ENCODE results near the gene SIRT7.
A peak's percentile ranks its signal among the peaks of the same experiment; 100 is the strongest.

SIRT7 gene

DNA sequence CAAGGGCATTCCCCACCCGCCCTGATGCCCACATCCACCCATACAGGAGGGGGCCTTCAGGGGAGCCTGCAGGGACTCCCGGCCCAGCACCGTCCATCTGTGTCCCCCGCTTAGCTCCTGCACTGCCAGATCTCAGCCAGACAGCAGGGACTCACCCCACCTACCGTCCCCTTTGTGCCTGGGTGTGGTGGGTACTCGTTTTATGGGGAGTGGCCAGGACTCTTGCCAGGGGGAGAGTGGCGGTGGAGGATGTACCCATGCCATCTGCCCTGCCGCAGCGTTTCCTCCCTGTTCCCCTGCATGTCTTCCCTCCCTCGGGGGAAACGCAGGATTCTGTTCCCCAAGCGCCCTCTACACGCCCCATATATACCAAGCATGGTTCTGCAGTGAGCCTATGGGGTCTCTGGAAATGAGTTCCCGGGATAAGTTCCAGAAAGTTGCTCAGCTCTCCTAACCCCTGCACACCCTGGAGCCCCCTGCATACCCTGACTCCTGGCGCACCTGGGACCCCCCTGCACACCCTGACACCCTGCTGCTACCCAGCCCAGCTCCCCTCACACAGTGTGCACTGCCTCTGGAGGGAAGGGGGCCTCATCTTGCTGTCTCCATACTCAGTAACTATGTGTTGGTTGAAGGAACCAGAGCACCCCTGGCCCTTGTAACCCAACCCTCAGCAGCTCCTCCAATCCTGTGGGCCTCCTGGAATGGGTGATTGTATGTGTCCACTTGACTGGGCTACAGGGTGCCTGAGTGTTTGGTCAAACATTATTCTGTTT lies 13.8 kb upstream of the SIRT7 start:
- no peak for DNase-seq

DNA sequence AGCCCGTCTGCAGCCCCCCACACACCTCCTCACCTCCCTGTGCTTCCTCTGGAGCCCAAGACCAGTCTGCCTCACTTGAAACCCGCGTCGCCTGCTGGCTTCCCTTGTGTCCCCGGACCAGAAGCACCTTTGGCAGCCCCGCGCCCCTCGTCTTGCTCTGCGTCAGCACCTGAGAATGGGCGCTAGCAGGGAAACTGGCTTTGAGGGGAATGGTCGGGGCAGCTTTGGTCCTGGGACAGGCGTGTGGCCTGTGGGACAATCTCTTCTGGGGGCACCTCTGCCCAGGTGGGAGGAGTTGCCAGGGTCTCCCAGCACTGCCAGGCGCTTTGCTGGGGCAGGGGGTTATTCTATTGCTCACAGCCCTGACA lies 13.2 kb upstream of the SIRT7 start:
- DNase-seq = no peak

DNA sequence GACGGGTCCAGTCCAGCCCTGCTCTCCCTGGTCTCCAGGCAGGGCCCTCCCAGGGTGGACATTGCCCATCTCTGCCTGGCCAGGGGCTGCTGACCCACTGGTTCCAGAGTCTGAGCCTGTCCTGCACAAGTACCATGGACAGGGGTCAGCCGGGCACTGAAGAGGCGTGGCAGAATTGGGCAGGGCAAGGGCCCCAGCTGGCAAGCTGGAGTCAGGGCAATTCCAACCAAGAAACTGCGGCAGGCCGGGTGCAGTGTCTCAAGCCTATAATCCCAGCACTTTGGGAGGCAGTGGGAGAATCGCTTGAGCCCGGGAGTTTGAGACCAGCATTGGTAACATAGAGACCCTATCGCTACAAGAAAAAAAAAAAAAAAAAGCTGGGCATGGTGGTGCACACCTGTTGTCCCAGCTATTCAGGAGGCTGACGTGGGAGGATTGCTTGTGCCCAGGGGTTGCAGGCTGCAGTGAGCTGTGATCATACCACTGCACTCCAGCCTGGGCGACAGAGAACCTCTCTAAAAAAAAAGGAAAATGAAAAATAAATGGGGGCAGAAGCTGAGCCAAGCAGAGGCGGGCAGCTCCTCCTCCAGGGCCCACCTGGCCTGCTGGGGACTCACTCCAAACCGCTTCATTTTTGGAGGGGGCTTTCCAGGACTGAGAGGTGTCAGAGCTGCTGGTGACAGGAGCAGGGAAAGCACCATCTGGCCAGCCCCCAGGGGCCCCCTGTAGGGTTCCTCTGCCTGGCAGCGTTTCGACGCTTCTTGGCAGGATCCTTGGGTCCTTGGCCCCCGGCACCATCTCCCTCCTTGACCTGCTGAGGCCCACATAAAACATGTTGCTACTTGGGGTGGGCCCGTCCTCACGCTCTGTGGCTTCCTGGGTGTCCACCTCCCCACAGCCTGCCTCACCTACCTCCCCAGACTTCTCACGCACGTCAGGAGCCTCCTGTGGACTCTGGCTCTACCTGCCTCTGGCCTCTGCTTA lies 12.5 kb upstream of the SIRT7 start:
- DNase-seq = no peak

DNA sequence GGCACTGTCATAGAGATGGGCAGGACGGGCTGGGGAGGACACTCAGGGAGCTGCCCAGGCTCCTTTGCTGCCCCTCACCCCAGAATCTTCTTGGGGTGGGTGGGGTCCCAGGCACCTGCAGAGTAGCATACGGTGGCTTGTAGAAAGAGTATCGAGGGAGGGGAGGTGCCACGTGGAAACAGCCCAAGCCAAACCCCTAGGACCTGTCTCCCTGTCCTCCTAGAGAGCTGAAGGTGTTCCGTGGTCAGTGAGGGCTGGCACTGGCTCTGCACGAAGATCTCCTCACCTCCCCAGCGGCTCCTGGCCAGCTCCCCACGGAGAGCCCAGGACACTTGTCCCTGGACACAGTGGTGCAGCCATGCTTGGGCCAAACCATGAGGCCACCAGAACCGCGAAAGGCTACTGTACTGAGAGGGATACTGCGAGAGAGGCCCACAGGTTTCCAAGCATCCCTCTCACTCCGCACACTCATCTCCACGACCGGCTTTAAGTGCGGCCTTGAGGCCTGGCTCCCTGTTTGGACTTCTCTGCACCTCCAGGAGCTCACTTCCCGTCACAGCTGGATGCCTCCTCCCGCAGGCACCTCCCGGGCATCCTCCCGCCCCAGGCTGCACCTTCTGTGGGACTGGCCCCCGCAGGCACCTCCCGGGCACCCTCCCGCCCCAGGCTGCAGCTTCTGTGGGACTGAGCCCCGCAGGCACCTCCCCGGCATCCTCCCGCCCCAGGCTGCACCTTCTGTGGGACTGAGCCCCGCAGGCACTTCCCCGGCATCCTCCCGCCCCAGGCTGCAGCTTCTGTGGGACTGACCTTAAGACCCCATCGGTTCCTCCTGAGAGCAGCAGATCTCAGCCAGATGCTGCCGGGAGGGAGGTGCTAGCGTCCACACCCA lies 11.5 kb upstream of the SIRT7 start:
- DNase-seq = no peak

DNA sequence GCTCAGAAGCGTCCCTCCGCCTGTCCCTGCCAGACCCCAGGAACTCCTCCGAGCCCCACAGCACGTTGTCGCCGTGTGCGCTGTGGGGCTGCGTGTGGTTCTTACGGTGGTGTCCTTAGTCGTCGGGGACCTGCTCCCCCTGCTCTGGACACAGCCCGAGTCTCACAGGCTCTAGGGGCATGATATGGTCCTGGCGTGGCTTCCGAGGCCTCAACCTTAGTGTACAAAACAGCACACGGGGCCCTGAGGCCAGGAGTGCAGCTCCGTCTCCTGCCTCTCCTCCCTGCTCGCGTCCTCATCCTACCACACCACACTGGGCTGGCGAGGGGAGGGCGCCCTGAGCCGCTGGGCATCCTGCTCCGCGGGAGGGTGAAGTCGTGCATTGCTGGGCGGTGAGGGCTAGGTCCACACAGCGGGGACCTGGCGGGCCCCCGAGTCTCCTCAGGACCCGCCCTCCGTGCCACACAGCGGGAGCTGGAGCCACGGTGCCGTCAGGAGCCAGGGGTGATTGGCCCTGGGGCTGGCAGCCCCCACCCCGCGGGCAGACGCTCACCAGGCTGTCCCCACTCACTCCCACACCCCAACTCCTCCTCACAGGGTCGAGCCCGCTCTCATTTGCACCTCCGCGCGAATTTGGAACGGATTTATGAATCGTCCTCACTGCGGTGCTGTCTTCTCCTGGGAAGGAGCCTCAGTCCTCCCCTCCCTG lies 10.7 kb upstream of the SIRT7 start:
- DNase-seq = no peak

DNA sequence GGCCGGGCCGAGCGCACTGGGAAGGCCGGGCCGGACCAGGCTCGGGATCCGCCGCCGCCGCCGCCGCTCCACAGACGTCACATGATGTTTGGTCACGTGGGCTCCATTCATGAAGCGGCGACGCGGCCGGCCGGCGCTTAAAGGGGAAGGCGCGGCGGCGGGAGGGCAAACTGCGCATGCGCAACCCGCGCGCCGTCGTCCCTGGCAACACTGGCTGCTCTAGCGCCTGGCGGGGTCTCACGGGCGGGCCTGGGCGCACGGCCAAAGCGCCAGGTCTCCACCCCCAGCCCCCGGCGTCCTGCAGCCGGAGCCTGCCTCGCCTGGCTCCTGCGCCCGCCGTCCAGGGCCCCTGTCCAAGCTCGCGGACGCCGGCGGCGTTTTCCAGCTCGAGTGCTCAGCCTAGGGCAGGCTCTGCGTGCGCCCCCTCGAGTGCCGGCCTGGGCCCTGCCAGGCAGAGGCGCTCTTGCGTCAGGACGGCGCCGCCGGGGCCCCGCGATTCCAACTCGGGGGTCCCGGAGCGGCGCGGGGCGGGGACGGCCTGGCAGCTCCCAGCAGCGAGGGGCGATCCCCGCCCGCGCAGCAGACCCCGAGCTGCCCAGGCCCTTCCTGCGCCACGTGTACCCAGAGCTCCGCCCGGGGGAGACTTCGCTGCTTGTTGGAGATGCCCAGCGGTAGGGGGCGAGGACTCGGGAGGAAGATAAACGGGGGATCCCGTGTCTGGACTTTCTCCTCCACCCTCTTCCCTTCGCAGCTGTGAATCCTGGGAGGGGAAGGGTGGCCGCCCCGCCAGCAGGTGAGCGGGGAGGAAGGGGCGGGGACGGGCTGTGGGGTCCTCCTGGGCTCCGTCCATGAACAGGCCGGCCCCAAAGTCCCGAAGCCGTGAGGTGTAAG lies 9.9 kb upstream of the SIRT7 start, which contains the start of gene MAFG:
Gene MAFG (minus strand): TSS at position 83 of the 891 bp plus-strand sequence. CDS start 4,550 bp downstream, outside the sequence.
- DNase-seq = peak; percentile 77 to 83

DNA sequence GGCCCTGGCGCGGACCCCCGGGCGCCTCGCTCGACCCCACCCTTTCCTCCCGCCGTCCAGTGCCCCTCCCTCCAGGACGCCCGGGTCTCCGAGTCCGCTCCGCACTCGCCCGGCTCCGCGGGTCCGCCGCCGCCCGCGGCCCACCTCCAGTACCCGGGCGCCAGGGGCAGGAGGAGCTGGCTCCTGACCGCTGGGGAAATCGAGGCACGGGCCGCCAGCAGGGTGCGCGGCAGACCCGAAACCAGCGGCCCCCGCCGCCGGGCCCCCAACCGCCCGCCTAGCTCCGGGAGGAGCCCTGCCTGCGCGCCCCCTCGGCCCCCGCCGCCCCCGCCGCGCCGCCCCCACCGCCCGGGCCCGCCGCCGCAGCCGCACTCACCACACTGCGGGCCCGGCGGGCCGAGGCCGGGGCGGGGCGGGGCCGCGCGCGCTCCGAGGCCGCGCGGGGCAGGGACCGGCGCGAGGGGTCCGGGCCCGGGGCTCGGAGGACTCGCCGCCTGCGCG lies 9.2 kb upstream of the SIRT7 start:
- DNase-seq = peak in 1 of 2 experiments; percentile 31

DNA sequence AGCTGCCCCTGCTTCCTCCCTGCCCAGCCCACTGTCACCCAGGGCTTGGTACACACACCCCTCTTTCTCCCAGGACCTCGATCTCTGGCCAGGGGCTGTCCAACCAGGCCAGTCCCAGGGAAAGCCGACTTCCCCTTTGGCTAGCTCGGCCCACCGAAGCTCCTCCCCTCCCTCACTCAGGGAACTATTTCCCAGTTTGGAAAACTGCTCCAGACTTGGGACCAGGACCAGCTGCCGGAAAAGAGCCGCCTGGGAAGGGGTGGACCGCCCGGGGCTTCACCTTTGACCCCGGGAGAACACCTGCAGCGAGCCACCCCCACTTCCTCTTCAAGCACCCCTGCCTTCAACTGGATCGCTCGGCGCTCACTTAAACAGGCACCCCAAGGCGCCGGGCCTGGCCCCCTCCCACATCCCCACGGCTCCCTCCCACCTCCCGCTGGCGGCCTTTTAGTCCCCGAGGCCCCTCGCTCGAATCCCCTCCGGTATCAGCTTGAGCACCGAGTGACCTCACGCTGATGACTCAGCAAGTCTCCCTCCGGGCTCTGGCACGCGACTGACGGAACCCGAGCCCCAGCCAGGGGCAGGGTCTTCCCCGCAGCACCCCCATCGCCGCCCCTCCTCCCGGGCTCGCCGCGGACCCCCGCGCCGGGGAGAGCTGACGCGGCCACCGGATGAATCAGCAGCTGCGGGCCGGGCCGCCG lies 8.6 kb upstream of the SIRT7 start:
- DNase-seq = peak; percentile 50 to 60

DNA sequence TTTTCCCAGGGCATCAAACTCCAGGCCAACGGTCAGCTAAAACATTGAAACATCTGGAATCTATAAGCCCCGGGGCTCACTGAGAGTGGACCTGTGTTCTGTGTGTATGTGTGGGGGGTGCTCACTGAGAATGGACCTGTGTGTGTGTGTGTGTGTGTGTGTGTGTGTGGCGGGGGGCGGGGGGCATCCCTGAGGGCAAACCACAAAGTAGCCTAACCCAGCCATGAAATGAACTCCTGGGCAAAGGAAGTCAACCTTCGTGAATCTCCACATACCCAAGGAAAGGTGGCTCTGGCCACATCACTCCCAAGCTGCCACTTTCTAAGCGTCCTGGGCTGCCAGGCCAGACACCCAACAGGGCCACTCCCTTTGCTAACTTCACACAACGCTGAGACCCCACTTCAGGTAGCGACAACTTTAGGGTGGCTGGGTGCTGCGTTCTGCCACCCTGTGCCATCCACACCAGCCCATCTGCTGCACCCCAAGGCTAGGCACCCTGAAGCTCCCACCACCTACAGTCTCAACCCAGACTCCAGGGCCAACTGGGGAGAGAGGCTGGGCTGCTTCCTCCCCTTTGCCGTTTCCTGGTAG lies 8.0 kb upstream of the SIRT7 start:
- DNase-seq = no peak

DNA sequence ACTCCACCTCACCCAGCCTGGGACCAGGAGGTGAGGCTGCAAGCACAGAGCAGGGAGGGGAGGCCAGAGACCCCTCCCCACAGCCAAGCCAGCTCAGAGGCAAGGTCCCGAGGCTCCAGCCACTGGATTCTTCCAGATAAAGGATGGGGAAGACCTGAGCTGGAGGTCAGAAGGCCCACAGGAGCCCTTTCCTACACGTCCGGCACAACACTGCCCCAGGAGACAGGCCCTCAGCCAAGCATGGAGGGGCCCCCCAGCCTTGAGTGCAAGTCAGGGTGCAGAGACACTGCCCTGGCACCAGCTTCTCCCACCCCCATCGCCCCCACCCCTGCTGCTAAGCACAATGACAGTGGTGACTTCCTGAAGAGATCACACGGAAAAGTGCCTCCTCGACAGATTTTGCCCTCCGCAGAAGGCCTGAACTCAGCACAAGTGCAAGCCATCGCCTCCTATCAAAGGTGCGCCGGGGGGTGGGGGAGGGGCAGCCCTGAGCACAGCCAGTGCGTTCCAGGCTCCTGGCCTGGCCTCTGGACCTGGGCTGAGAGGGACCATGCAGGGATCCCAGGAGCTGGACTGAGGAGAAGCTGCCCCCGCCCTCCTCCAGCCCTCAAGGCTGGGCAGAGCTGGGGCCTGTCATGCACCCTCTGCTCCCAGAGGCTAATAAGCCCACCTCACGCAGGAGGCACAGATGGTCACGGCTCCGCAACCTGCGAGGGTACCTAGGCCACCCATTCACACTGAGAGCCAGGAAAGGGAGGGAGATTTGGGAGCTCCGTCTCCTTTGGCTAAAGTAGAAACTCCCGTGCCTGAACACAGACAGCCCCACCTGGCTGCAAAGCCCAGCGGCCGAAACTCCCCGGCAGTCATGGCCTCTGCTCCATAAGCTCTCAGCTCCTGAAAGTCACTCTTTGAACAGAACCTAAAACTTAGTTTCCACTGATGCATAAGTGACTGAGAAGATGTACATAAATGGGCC lies 6.9 kb upstream of the SIRT7 start:
- DNase-seq = no peak

DNA sequence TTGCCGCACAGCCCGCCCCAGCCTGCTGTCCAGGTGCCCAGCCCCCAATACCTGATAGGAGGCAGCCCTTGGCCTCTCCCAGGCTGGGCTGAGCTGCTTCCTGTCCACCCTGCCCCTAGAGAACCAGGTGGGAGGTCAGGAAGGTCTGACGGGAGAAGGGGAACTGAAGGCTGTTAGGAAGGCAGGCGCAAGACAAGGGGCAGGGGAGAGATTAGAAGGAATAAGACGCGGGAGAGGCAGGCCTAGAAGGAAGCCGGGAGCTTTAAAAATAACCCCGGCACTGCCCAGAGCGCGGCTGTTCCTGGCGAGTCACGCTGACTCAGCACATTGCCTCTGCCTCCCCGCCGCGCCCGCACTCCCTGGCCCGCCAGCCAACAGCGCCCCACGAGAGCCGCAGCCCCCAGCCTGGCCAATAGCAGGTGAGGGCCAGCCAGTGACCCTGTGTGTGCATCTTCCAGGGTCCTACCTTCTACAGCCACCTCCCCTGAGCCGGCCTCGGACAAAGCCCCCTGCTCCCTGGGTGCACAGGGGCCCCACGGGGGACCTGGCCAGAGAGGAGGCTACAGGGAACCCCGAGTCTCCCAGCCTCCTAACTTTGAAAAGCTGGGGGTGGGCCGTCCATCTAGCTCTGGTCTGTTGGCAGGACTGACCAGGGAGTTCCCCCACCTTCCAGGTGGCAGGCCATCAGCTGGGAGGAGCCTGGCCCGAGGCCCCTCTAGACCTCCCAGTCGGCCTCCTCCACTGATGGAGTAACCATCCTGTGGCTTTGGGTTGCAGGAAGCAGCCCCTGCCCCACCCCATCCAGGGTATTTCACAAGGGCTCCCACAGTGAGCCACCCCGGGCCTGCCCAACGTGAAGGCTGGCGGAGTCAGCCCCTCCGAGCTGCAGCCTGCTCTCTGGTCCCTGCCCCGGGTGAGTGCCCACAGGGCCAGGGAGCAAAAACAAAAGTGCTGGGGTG lies 5.6 kb upstream of the SIRT7 start:
- DNase-seq = no peak

DNA sequence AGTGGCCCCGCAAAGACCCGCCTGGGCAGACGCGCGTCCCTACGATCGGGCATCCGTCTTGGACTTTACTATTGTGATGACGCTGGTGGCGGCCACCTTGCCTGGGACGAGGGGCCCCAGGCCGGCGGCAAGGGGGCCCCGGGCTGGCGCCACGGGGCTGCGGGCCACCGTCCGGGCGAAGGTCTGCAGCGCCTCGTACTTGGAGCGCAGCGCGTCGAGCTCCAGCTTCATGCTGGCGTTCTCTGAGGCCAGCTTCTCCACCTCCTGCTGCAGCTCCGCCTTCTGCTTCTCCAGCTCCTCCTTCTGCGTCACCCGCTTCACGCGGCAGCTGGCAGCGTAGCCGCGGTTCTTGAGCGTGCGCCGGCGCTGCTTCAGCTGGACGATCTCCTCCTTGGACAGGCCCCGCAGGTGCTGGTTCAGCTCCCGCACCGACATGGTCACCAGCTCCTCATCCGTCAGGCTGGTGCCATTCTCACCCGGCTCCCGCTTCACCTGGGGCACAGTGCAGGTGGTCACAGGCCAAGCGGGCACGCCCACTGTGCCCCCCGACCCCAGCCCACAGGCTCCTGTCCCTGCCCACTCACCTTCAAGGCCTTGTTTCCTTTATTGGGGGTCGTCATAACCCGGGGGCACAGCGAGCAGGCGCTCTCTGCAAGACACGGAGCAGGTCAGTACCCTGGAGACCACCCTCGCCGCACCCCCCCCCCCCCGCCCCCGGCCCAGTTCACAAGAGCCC lies 4.8 kb upstream of the SIRT7 start:
- no peak for DNase-seq

DNA sequence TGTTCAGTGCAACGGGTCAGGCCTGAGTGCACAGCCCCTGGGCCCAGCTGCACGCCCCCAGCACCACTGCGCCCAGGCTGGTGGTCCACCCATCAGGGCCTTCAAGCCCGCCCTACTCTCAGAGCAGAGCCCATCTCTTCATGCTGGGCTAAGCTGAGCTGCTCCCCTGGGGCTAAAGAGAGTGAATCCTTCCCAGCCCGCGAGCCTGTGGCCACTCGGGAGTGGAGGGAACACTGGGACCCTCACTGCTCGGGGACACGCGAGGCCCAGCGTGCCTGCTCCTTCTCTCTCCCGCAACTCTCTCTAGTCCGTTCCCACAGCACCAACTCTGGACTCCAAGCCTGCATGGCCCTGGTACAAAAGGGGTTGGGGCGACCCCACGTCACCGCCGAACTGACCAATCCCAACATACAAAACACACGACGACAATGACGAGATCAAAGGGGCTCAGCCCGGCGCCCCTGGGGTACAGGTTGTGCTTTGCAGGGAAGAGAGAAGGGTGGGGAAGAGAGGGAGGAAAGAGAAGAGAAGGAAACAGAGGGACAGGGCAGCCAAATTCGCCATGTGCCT lies 4.1 kb upstream of the SIRT7 start:
- DNase-seq = no peak

DNA sequence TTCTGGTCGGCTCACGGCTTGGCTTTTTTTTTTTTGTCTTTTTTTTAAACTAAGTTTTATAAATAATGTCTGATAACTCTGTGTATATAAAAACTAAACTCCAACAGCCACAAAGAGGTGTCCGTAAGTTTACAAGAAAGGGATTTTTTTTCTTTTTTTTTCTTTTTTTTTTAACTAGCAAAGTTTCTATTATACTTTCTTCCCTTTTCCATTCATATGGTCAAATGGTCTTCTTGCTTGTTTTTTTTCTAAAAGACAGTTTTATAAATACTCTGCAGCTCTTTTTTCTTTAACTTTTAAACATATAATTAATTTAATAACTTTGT lies 3.5 kb upstream of the SIRT7 start:
- DNase-seq = no peak

DNA sequence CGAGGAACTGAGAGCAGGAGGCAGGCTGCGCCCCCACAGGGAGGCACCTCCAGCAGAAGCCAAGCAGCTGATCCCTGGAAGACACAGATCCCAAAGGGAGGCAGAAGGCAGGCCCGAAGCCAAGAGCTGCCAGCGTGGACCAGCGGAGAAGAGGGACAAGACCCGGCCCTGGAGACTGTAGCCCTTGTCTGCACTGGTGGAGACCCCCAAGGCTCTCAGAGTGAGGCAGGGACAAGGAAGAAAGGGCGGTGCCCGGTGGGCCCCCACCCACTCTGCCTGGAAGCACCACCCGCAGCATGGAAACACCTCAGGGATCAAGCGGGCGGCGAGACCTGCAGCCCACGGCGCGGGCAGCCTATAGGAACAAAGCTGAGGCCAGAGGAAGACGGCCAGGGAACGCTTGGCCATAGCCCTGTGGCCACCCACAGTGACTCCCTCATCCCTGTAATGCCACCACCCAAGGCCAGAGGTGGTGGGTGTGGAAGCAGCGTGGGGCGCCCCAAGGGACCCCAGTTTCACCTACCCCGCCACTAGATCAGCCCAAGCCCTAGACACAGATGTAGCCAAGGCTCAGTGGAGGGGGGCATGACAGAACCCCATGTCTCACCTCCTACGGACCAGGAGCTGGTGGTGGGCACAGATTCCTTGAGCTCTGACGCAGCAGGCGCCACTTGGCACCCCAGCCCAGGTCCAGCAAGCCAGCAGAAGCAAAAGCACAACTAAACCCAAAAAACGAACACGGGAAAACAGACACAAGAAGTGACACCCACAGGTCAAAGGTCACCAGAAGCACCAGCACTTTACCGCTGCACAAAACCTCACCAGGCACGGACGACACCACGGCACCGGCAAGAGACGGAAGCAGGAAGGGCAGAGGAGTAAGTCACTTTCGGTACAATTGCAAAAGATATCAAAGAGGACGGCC lies 2.9 kb upstream of the SIRT7 start:
- DNase-seq = no peak
